Stimulated activated CD8-positive, alpha-beta memory T cell treated with anti-CD3 and anti-CD28 coated beads, Interleukin-4, amount 100 ng/mL, for 4 hours (primary cell): Measurements from ENCODE around the gene ZNF507.
"Not testable (repeated sequence)": the region's sequence is repeated elsewhere in the genome, so short reads cannot be mapped to it uniquely, and the experiment has no call there.

Source experiments
- DNase-seq, 2 donors: peaks; one replicate each; pipeline ENCODE4 v3.0.0-alpha.2; 2020; ENCODE audit warnings: low read depth in 2 of 2, low spot score in 1 of 2

Gene ZNF507

GRCh38 chr19:32406161-32407003 is 61.0 kb downstream of the ZNF507 start:
- no peak for DNase-seq

GRCh38 chr19:32407004-32407992 is 61.9 kb downstream of the ZNF507 start:
- no peak for DNase-seq

DNA sequence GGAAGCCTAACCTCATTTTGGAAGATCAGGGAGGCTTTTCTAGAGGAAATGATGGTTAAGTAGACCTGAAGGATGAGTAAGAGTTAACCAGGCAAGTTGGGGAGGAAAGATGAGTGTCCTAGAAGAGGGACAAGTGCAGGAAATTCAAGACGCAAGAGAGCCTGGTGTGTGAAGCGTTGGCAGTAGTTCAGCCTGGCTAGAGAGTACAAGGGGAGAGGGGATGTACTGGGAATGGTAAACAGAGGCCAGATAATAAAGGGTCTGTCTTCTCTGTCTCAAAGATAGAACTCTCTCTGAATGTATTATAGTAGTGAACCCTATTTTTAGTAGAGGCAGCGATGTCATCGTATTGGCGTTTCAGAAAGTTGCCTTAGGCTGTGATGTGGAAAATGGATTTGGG is 69.8 kb downstream of the ZNF507 start:
- no peak for DNase-seq

- DNase-seq: no peak
These were observed 70.3 kb downstream of the ZNF507 start for GRCh38 chr19:32415669-32416068.

- no peak for DNase-seq
These were observed 71.5 kb downstream of the ZNF507 start for GRCh38 chr19:32416749-32417456.

- no peak for DNase-seq
These were observed 72.7 kb downstream of the ZNF507 start for GRCh38 chr19:32418155-32418554.

- no peak for DNase-seq
These were observed 76.4 kb downstream of the ZNF507 start for GRCh38 chr19:32421589-32422361.

DNA sequence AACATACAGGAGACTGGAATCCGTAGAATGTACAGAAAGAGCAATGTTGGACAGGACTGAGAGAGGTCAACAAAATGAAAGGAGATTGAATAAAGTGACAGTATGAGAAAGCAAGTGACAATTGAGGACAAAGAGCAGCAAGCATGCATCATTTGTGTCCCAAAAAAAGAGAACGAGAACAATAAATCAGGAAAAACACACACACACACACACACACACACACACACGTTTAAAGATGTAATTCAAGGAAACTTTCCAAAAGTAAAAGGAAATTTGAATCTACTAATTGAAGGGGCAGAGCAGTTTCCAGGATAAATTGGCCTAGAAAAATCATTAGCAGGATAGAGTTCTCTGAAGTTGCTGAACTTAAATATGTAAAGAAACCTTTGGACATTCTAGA is 77.0 kb downstream of the ZNF507 start:
- DNase-seq: no peak

DNA sequence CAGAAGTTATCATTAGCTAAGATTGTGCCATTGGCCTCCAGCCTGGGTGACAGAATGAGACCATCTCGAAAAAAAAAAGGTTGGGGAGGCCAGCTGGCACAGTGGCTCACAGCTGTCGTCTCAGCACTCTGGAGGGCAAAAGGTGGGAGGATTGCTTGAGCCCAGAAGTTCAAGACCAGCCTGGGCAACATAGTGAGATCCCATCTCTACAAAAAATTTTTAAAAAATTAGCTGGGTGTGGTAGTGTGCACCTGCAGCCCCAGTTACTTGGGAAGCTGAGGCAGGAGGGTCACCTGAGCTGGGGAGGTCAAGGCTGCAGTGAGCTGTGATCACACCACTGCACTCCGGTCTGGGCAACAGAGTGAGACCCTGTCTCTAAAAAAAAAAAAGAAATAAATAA is 78.5 kb downstream of the ZNF507 start:
- DNase-seq: not testable (repeated sequence)

DNA sequence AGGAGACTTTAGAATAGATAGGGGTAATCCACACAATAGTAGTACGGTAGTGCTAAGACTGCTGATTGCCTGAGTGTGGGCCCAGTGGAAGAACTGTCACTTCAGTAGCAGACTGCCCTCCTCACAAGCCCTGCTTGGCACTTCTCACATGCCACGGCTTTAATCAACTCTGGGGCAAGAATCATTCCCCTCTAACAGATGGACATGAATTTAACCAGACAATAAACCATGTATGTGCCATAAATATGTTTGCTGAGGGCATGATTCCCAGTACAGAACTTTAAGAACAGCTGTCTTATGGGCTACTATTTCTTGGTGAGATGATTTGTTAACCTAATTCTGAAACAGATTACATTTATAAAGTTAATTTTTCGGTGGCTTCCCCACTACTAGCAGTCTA is 82.1 kb downstream of the ZNF507 start:
- no peak for DNase-seq

DNA sequence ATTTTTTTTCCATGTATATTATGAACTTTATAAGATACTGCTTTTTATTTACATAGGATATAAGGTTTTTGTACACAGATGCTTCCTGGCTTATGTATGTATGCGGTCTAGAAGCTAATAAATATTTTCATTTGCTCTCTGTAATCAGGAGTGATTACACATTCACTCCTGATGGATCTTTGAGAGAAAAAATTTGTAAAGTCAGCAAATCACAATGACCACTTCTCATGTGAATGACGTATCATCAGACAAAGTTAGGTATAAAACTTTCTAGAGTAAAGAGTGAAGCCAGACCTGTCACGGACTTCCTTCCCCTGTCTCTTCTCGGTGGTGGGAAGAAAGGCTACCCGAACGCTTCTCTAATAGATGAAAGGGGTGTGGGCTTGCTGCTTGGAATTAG is 91.3 kb downstream of the ZNF507 start:
- DNase-seq: no peak

DNA sequence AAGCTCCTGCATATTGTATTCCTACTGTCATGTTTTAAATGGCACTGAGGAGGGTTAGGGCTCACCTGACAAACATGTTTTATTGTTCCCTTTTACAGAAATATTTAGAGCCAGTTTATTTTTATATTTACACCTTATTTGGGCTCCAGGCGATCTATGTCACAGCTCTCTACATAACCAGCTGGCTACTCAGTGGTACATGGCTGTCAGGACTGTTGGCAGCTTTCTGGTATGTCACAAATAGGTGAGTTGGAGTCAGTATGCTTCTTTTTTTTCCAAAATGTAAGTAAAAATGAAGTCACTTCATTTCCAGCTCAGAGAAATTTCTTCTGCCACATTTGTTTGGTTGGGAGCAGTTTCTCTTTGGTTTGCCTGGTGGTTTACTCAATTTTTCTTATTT is 91.7 kb downstream of the ZNF507 start:
- DNase-seq: no peak
